HepG2 (cell line): ENCODE results near the gene TMTC4.

ENCODE experiments used
- POLR2A ChIP-seq, 2 experiments: IDR thresholded peaks; 2 replicates each; pipeline ENCODE4 v1.6.1; 2011; ENCODE audit warnings: low read depth in 2 of 2, low read length in 2 of 2, mild to moderate bottlenecking in 1 of 2, moderate library complexity in 1 of 2; ENCODE audit not compliant: insufficient read depth in 1 of 2
- RAD21 ChIP-seq: fragments of 450-650 bp; formaldehyde crosslinking; IDR thresholded peaks from 2 replicates; pipeline ENCODE4 v1.5.0; 2020; ENCODE audit warnings: mild to moderate bottlenecking
- RBM22 ChIP-seq: fragments of 200-400 bp; formaldehyde crosslinking; optimal IDR thresholded peaks from 2 replicates; pipeline ENCODE3; 2017; ENCODE audit warnings: mild to moderate bottlenecking, low read length, moderate library complexity
- TCF12 ChIP-seq, 2 experiments: fragments of 450-650 bp in 1 of 2; sonication (generic) in 1 of 2; formaldehyde crosslinking in 1 of 2; IDR thresholded peaks; 2 replicates each; pipeline versions ENCODE4 v1.6.1 to v1.8.0; 2017 to 2022; ENCODE audit warnings: antibody characterized with exemption in 1 of 2, mild to moderate bottlenecking in 1 of 2, missing genetic modification reagents in 1 of 2, moderate library complexity in 1 of 2
- ZFP41 ChIP-seq: sonication (generic); formaldehyde crosslinking; IDR thresholded peaks from 2 replicates; pipeline ENCODE4 v1.4.0; 2020; ENCODE audit warnings: mild to moderate bottlenecking, missing genetic modification reagents, borderline replicate concordance
- ZNF274 ChIP-seq: sonication (generic); formaldehyde crosslinking; IDR thresholded peaks from 2 replicates; pipeline ENCODE4 v1.5.1; 2020; ENCODE audit warnings: mild to moderate bottlenecking, missing genetic modification reagents
- ZSCAN25 ChIP-seq: sonication (generic); formaldehyde crosslinking; IDR thresholded peaks from 2 replicates; pipeline ENCODE4 v1.8.0; 2022; ENCODE audit warnings: mild to moderate bottlenecking, missing genetic modification reagents

DNA sequence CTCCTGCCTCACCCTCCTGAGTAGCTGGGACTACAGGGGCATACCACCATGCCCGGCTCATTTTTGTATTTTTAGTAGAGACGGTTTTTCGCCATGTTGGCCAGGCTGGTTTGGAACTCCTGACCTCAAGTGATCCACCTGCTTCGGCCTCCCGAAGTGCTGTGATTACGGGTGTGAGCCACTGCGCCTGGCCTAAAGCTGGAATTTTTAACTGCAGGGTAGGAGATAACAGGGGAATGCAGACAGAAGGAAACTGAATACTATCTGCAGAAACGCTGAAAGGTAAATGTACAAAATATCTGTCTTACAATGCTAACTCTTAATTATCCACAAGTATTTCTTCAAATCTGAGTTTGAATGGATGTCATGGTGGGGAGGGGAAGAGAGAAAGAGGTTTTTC is 13.8 kb downstream of the TMTC4 start:
- TF ChIP-seq ZFP41 (no peak), POLR2A (IDR thresholded peaks at IDR 0.05; ENCODE audit: insufficient read depth in 1 of 2, low read depth in 2 of 2, low read length in 2 of 2) (no peak), RBM22 (no peak), ZNF274 (CRISPR knock-in tag) (no peak), ZSCAN25 (CRISPR knock-in tag) (no peak), RAD21 (no peak), TCF12 (IDR thresholded peaks at IDR 0.05) (no peak), TCF12 (CRISPR knock-in tag; IDR thresholded peaks at IDR 0.05) (no peak)
